Keratinocyte (primary cell): ENCODE results near the gene TNFAIP2. TPM values are rescaled to one million over a fixed set of nuclear protein-coding genes. Genes with fewer than 3 reads are reported as not detected.

Experiments used
- DNase-seq: peaks from one replicate; pipeline ENCODE4 v3.0.0-alpha.2; 2011; ENCODE audit warnings: low read depth, missing footprints, low spot score
- FAIRE-seq: peaks from 2 replicates; lab custom pipeline; 2011; peaks lifted over from hg19 to GRCh38; lab: Jason Lieb, UNC
- H2AFZ ChIP-seq: 2 replicates; pipeline ENCODE4 v1.6.0; 2012; ENCODE audit warnings: low read length, control low read depth, inconsistent platforms; ENCODE audit not compliant: control insufficient read depth
- H3K27ac ChIP-seq: 2 replicates; pipeline ENCODE4 v1.5.1; 2011; ENCODE audit warnings: low read length; ENCODE audit not compliant: control insufficient read depth, insufficient read depth
- H3K27me3 ChIP-seq: 3 replicates; pipeline ENCODE4 v1.6.0; 2011; ENCODE audit warnings: low read length; ENCODE audit not compliant: control insufficient read depth, insufficient read depth; ENCODE audit errors: extremely low read depth
- H3K36me3 ChIP-seq, 2 experiments: 2 replicates in 1 of 2; 3 replicates in 1 of 2; pipeline ENCODE4 v1.5.1; 2011; ENCODE audit warnings: low read length in 2 of 2, mild to moderate bottlenecking in 1 of 2; ENCODE audit not compliant: control insufficient read depth in 2 of 2, insufficient read depth in 2 of 2; ENCODE audit errors: extremely low read depth in 1 of 2
- H3K4me1 ChIP-seq: 3 replicates; pipeline ENCODE4 v1.5.1; 2011; ENCODE audit warnings: low read length; ENCODE audit not compliant: control insufficient read depth, insufficient read depth; ENCODE audit errors: extremely low read depth
- H3K4me2 ChIP-seq: 3 replicates; pipeline ENCODE4 v1.6.0; 2011; ENCODE audit warnings: low read depth, low read length; ENCODE audit not compliant: control insufficient read depth, insufficient read depth; ENCODE audit errors: extremely low read depth
- H3K4me3 ChIP-seq, 3 experiments: fragments of 200-600 bp in 1 of 3; sonication (generic) in 1 of 3; 2 replicates in 2 of 3; 3 replicates in 1 of 3; pipeline ENCODE4 v1.5.1; 2011 to 2016; ENCODE audit warnings: low read length in 3 of 3, mild to moderate bottlenecking in 3 of 3, control low read depth in 2 of 3, inconsistent platforms in 1 of 3, low read depth in 1 of 3, mixed read lengths in 1 of 3, mixed run types in 1 of 3, moderate library complexity in 1 of 3; ENCODE audit not compliant: control insufficient read depth in 2 of 3, insufficient read depth in 2 of 3; ENCODE audit errors: extremely low read depth in 1 of 3
- H3K79me2 ChIP-seq: 2 replicates; pipeline ENCODE4 v1.6.0; 2012; ENCODE audit warnings: low read length; ENCODE audit not compliant: control insufficient read depth, insufficient read depth
- H3K9ac ChIP-seq: 3 replicates; pipeline ENCODE4 v1.6.0; 2011; ENCODE audit warnings: low read length; ENCODE audit not compliant: control insufficient read depth, insufficient read depth; ENCODE audit errors: extremely low read depth
- H3K9me1 ChIP-seq: 3 replicates; pipeline ENCODE4 v1.6.0; 2011; ENCODE audit warnings: low read length; ENCODE audit not compliant: control insufficient read depth, insufficient read depth; ENCODE audit errors: extremely low read depth
- H3K9me3 ChIP-seq: 2 replicates; pipeline ENCODE4 v1.5.1; 2012; ENCODE audit warnings: low read depth, low read length; ENCODE audit not compliant: control insufficient read depth
- H4K20me1 ChIP-seq: 3 replicates; pipeline ENCODE4 v1.6.0; 2011; ENCODE audit warnings: low read length; ENCODE audit not compliant: control insufficient read depth, insufficient read depth; ENCODE audit errors: extremely low read depth
- EZH2 ChIP-seq: IDR thresholded peaks from one replicate; pipeline ENCODE4 v1.6.1; 2012; ENCODE audit warnings: inconsistent platforms, mild to moderate bottlenecking, low read length, moderate library complexity
- dilution Hi-C: fragments of 300-500 bp; cut with MboI; formaldehyde crosslinking; loops from one replicate; pipeline ENCODE4 v1.7.0; 2020; ENCODE audit warnings: low sequenced_read_pairs; ENCODE audit not compliant: extremely low pct_ligation_motif_present
- polyA plus RNA-seq, 5 experiments: library from polyadenylated mRNA; depleted of rRNA in 3 of 5; stranded (reverse) in 3 of 5; stranded (forward) in 1 of 5; unstranded in 1 of 5; fragments of >200 nt; gene quantifications; 1 replicate in 1 of 5; 2 replicates in 3 of 5; 3 replicates in 1 of 5; pipeline versions ENCODE4 v1.2.1 to v1.2.3, GENCODE V29; 2011 to 2012; ENCODE audit warnings: missing spikeins in 2 of 5, low read depth in 1 of 5, low replicate concordance in 1 of 5
- TF ChIP-seq, protein P1 (sequence below), 3 experiments: IDR thresholded peaks in 1 of 3; conservative IDR thresholded peaks in 1 of 3; optimal IDR thresholded peaks in 1 of 3; 2 replicates in 2 of 3; 3 replicates in 1 of 3; pipeline versions ENCODE3 to v1.5.1; 2011; ENCODE audit warnings: low read length in 3 of 3, mild to moderate bottlenecking in 3 of 3, moderate library complexity in 2 of 3, control low read depth in 1 of 3, inconsistent platforms in 1 of 3; ENCODE audit not compliant: insufficient read depth in 2 of 3; ENCODE audit errors: extremely low read depth in 1 of 3

TNFAIP2 gene
- polyA plus RNA-seq, 1 donor (not counting 4 experiments of a cell fraction or from before 2014, with no cell fraction given): 0.71 TPM

- TF ChIP-seq, protein P1, sequence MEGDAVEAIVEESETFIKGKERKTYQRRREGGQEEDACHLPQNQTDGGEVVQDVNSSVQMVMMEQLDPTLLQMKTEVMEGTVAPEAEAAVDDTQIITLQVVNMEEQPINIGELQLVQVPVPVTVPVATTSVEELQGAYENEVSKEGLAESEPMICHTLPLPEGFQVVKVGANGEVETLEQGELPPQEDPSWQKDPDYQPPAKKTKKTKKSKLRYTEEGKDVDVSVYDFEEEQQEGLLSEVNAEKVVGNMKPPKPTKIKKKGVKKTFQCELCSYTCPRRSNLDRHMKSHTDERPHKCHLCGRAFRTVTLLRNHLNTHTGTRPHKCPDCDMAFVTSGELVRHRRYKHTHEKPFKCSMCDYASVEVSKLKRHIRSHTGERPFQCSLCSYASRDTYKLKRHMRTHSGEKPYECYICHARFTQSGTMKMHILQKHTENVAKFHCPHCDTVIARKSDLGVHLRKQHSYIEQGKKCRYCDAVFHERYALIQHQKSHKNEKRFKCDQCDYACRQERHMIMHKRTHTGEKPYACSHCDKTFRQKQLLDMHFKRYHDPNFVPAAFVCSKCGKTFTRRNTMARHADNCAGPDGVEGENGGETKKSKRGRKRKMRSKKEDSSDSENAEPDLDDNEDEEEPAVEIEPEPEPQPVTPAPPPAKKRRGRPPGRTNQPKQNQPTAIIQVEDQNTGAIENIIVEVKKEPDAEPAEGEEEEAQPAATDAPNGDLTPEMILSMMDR (optimal IDR thresholded peaks at IDR 0.05 in 1 of 3, IDR thresholded peaks at IDR 0.05 in 1 of 3, conservative IDR thresholded peaks at IDR 0.05 in 1 of 3; ENCODE audit: extremely low read depth in 1 of 3, insufficient read depth in 2 of 3, low read length in 3 of 3): peak in 2 of 3 experiments; percentile 12 to 31
- TF ChIP-seq EZH2: no peak
- Histone ChIP-seq H3K4me1 (peaks cover 2% of the 10 kb centered on the region), H3K4me3 (no peak overlapping the region), H3K9ac (no peak overlapping the region), H4K20me1 (peaks cover 2% of the 10 kb centered on the region), H2AFZ (no peak overlapping the region), H3K79me2 (no peaks in the 10 kb centered on the region), H3K27ac (no peak overlapping the region), H3K36me3 (no peaks in the 10 kb centered on the region), H3K9me3 (no peaks in the 10 kb centered on the region), H3K4me2 (no peak overlapping the region), H3K9me1 (no peaks in the 10 kb centered on the region), H3K27me3 (peaks cover 63% of the 10 kb centered on the region)
- DNase-seq (no peak), FAIRE-seq (no peak)
- dilution Hi-C loops: no loop called here
Measured at GRCh38 chr14:103105580-103106150, 17.6 kb upstream of the TNFAIP2 start.

GRCh38 chr14:103107455-103107854, 15.8 kb upstream of the TNFAIP2 start:
- dilution Hi-C loops: no loop called here
- FAIRE-seq: no peak

More at GRCh38 chr14:103107455-103107854, 15.8 kb upstream of the TNFAIP2 start:
- H3K4me3 ChIP-seq: no peak overlapping the region
- no peak for DNase-seq
- H3K79me2 ChIP-seq: no peaks in the 10 kb centered on the region
- H3K9me1 ChIP-seq: no peaks in the 10 kb centered on the region
- H3K9ac ChIP-seq: no peak overlapping the region
- H3K9me3 ChIP-seq: no peaks in the 10 kb centered on the region
- peaks cover 56% of the 10 kb centered on the region for H3K27me3 ChIP-seq
- H3K27ac ChIP-seq: no peak overlapping the region
- no peak for TF ChIP-seq EZH2
- TF ChIP-seq, protein P1 (optimal IDR thresholded peaks at IDR 0.05 in 1 of 3, IDR thresholded peaks at IDR 0.05 in 1 of 3, conservative IDR thresholded peaks at IDR 0.05 in 1 of 3; ENCODE audit: extremely low read depth in 1 of 3, insufficient read depth in 2 of 3, low read length in 3 of 3): no peak
- H3K4me1 ChIP-seq: peaks cover 2% of the 10 kb centered on the region
- peaks cover 2% of the 10 kb centered on the region for H4K20me1 ChIP-seq
- H2AFZ ChIP-seq: no peak overlapping the region
- H3K4me2 ChIP-seq: no peak overlapping the region
- H3K36me3 ChIP-seq: no peaks in the 10 kb centered on the region
